PC-3 (cell line): ENCODE results near the gene METTL26. TPM values are rescaled to one million over a fixed set of nuclear protein-coding genes. Genes with fewer than 3 reads are reported as not detected.

Experiments
- ATAC-seq: fragments of 200-7000 bp; cut with Tn5 transposase; 2 replicates; pipeline ENCODE4 v1.9.1; 2020; ENCODE audit warnings: mild to moderate bottlenecking, moderate library complexity
- BruUV-seq: library from RNA; stranded (reverse); fragments of 400-500 nt; replicated peaks from 2 replicates; lab custom pipeline; 2021; lab: Mats Ljungman, UMichigan
- CTCF ChIA-PET: fragments of 300-600 bp; sonication (Branson Sonifier 250); formaldehyde crosslinking; loops from one replicate; lab custom pipeline; 2022; ENCODE audit warnings: antibody characterized with exemption; lab: Charles Lee
- POLR2A ChIA-PET: fragments of 300-600 bp; sonication (Branson Sonifier 250); formaldehyde crosslinking; loops from one replicate; lab custom pipeline; 2022; ENCODE audit warnings: antibody characterized with exemption; ENCODE audit not compliant: unreplicated experiment; lab: Charles Lee
- DNase-seq: peaks from one replicate; pipeline ENCODE4 v3.0.0-alpha.2; 2015
- H2AFZ ChIP-seq: fragments of 300-600 bp; sonication (generic); 2 replicates; pipeline ENCODE4 v1.6.0; 2016; ENCODE audit warnings: antibody characterized with exemption, low read length
- H3F3A ChIP-seq: fragments of 300-600 bp; sonication (generic); one replicate; pipeline ENCODE4 v1.6.0; 2017; ENCODE audit warnings: antibody characterized with exemption, low read length, control low read depth, mild to moderate bottlenecking; ENCODE audit not compliant: unreplicated experiment
- H3K27ac ChIP-seq: fragments of 300-600 bp; sonication (generic); 2 replicates; pipeline ENCODE4 v1.5.1; 2016; ENCODE audit warnings: mild to moderate bottlenecking, low read length
- H3K27me3 ChIP-seq: fragments of 300-600 bp; sonication (generic); 2 replicates; pipeline ENCODE4 v1.6.1; 2016; ENCODE audit warnings: low read length, mixed read lengths
- H3K36me3 ChIP-seq: fragments of 300-600 bp; sonication (generic); 2 replicates; pipeline ENCODE4 v1.6.1; 2016; ENCODE audit warnings: low read depth, mixed run types, low read length, mixed read lengths
- H3K4me1 ChIP-seq: fragments of 300-600 bp; sonication (generic); 2 replicates; pipeline ENCODE4 v1.5.1; 2016; ENCODE audit warnings: low read length; ENCODE audit not compliant: insufficient read depth
- H3K4me2 ChIP-seq: fragments of 300-600 bp; sonication (generic); 2 replicates; pipeline ENCODE4 v1.6.0; 2016; ENCODE audit warnings: low read length
- H3K4me3 ChIP-seq: fragments of 300-600 bp; sonication (generic); 2 replicates; pipeline ENCODE4 v1.5.1; 2016; ENCODE audit warnings: mild to moderate bottlenecking, low read length, mixed read lengths
- H3K79me2 ChIP-seq: fragments of 300-600 bp; sonication (generic); 2 replicates; pipeline ENCODE4 v1.6.1; 2017; ENCODE audit warnings: low read length, mixed read lengths
- H3K9ac ChIP-seq: fragments of 300-600 bp; sonication (generic); 2 replicates; pipeline ENCODE4 v1.6.0; 2016; ENCODE audit warnings: mild to moderate bottlenecking, low read length
- H3K9me2 ChIP-seq: fragments of 300-600 bp; sonication (generic); replicated peaks from 2 replicates; pipeline ENCODE4 v1.6.1; 2016; ENCODE audit warnings: mixed run types, low read length, mixed read lengths
- H3K9me3 ChIP-seq: fragments of 300-600 bp; sonication (generic); 2 replicates; pipeline ENCODE4 v1.6.1; 2016; ENCODE audit warnings: low read length, mixed read lengths
- H4K20me1 ChIP-seq: fragments of 300-600 bp; sonication (generic); 2 replicates; pipeline ENCODE4 v1.6.1; 2016; ENCODE audit warnings: low read length, mixed read lengths
- CTCF ChIP-seq: fragments of 300-600 bp; sonication (generic); conservative IDR thresholded peaks from 2 replicates; pipeline ENCODE4 v1.5.1; 2017; ENCODE audit warnings: antibody characterized with exemption, low read depth, mild to moderate bottlenecking, low read length
- EZH2 ChIP-seq: fragments of 300-600 bp; sonication (generic); IDR thresholded peaks from one replicate; pipeline ENCODE4 v1.6.1; 2017; ENCODE audit warnings: antibody characterized with exemption, mild to moderate bottlenecking, low read length; ENCODE audit not compliant: unreplicated experiment
- EZH2phosphoT487 ChIP-seq: fragments of 300-600 bp; sonication (generic); IDR thresholded peaks from 2 replicates; pipeline ENCODE4 v1.6.1; 2018; ENCODE audit warnings: mild to moderate bottlenecking, antibody characterized with exemption, low read length, borderline replicate concordance
- intact Hi-C: fragments of 100-400 bp; cut with micrococcal nuclease; formaldehyde crosslinking; loops from 2 replicates; pipeline ENCODE4 v1.9.0; 2023
- total RNA-seq: library from RNA; depleted of rRNA; stranded (reverse); fragments of >200 nt; gene quantifications from 2 replicates; pipeline ENCODE4 v1.2.3, GENCODE V29; 2014

Gene METTL26
- total RNA-seq, 1 experiment from 2014 or later: 179 TPM

DNA sequence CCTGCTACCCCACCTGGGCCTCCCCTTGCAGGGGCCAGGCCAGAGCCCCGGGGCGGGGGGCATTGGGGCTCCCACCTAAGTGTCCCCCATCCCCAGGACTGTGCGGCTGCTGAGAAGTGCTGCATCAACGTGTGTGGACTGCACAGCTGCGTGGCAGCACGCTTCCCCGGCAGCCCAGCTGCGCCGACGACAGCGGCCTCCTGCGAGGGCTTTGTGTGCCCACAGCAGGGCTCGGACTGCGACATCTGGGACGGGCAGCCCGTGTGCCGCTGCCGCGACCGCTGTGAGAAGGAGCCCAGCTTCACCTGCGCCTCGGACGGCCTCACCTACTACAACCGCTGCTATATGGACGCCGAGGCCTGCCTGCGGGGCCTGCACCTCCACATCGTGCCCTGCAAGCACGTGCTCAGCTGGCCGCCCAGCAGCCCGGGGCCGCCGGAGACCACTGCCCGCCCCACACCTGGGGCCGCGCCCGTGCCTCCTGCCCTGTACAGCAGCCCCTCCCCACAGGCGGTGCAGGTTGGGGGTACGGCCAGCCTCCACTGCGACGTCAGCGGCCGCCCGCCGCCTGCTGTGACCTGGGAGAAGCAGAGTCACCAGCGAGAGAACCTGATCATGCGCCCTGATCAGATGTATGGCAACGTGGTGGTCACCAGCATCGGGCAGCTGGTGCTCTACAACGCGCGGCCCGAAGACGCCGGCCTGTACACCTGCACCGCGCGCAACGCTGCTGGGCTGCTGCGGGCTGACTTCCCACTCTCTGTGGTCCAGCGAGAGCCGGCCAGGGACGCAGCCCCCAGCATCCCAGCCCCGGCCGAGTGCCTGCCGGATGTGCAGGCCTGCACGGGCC lies 3.4 kb downstream of the METTL26 start:
- intact Hi-C loops: no loop called here
- ATAC-seq: no peak
- Histone ChIP-seq H3K4me2 (no peak overlapping the region), H3K79me2 (peaks cover 12% of the 10 kb centered on the region), H3K27ac (no peak overlapping the region), H3K4me1 (peaks cover 4% of the 10 kb centered on the region), H3K9ac (no peak overlapping the region), H3K4me3 (no peak overlapping the region), H4K20me1 (no peaks in the 10 kb centered on the region), H2AFZ (no peak overlapping the region), H3K9me2 (no peaks in the 10 kb centered on the region), H3K9me3 (no peaks in the 10 kb centered on the region), H3K36me3 (no peaks in the 10 kb centered on the region), H3K27me3 (no peaks in the 10 kb centered on the region), H3F3A (no peaks in the 10 kb centered on the region)
- no peak for TF ChIP-seq EZH2
- no peak for TF ChIP-seq EZH2phosphoT487
- no peak for TF ChIP-seq CTCF
- CTCF ChIA-PET: no interaction called here
- no peak for DNase-seq
- BruUV-seq: no TSS peak
- POLR2A ChIA-PET: no interaction called here

DNA sequence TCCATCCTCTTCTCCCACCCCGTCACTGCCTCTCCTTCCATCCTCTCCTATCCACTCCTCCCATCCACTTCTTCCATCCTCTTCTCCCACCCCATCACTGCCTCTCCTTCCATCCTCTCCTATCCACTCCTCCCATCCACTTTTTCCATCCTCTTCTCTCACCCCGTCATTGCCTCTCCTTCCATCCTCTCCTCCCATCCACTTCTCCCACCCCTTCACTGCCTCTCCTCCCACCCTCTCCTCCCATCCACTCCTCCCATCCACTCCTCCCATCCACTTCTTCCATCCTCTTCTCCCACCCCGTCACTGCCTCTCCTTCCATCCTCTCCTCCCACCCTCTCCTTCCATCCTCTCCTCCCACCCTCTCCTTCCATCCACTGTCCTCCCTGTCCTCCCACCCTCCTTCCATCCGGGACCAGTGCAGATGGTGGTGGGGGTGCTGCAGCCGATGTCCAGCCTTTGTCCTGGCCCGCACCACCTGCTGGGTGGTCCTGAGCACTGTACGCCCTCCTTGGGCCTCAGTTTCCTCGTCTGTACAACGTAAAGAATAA lies 4.2 kb downstream of the METTL26 start:
- H3K9me2 ChIP-seq: no peaks in the 10 kb centered on the region
- H3K36me3 ChIP-seq: no peaks in the 10 kb centered on the region
- no peaks in the 10 kb centered on the region for H3K9me3 ChIP-seq
- H3K4me1 ChIP-seq: peaks cover 9% of the 10 kb centered on the region
- TF ChIP-seq CTCF: no peak
- no peak for TF ChIP-seq EZH2phosphoT487
- no peak for TF ChIP-seq EZH2
- no peaks in the 10 kb centered on the region for H3F3A ChIP-seq
- H3K4me2 ChIP-seq: no peak overlapping the region
- H3K4me3 ChIP-seq: no peak overlapping the region
- no peaks in the 10 kb centered on the region for H4K20me1 ChIP-seq
- no peak for DNase-seq
- no TSS peak for BruUV-seq
- ChIA-PET POLR2A (no interaction called here), CTCF (no interaction called here)
- ATAC-seq: no peak
- intact Hi-C loops: no loop called here
- H3K27me3 ChIP-seq: no peaks in the 10 kb centered on the region
- no peak overlapping the region for H2AFZ ChIP-seq
- peaks cover 12% of the 10 kb centered on the region for H3K79me2 ChIP-seq
- no peak overlapping the region for H3K9ac ChIP-seq
- no peak overlapping the region for H3K27ac ChIP-seq

GRCh38 chr16:630815-631405 lies 5.2 kb downstream of the METTL26 start, which contains the start of gene WFIKKN1:
Gene WFIKKN1, plus strand, starts transcription at chr16:630985. Its CDS starts 269 bp downstream, at chr16:631254.
- Histone ChIP-seq H3K79me2 (peaks cover 12% of the 10 kb centered on the region), H3K9me2 (no peaks in the 10 kb centered on the region), H3K27ac (no peak within 1 kb of the TSS), H3K9ac (no peak within 1 kb of the TSS), H3K9me3 (no peaks in the 10 kb centered on the region), H3K27me3 (no peaks in the 10 kb centered on the region), H3K4me2 (no peak within 1 kb of the TSS), H4K20me1 (no peaks in the 10 kb centered on the region), H3K36me3 (no peaks in the 10 kb centered on the region), H3K4me3 (no peak within 1 kb of the TSS), H3K4me1 (peaks cover 17% of the 10 kb centered on the region), H3F3A (no peaks in the 10 kb centered on the region), H2AFZ (no peak within 1 kb of the TSS)
- TF ChIP-seq EZH2 (no peak), EZH2phosphoT487 (no peak), CTCF (no peak)
- no TSS peak for BruUV-seq
- intact Hi-C loops: no loop called here
- ChIA-PET CTCF (no interaction called here), POLR2A (no interaction called here)
- ATAC-seq (no peak), DNase-seq (no peak)
